HG02884 (cell line): Measurements from ENCODE around the gene CNGB1.
A peak's percentile ranks its signal among the peaks of the same experiment; 100 is the strongest.
"Not testable (repeated sequence)": the region's sequence is repeated elsewhere in the genome, so short reads cannot be mapped to it uniquely, and the experiment has no call there.

Experiments
- ATAC-seq: cut with Tn5 transposase; IDR thresholded peaks from one replicate; pipeline ENCODE4 v1.9.1; 2021; ENCODE audit warnings: mild to moderate bottlenecking, moderate library complexity; ENCODE audit not compliant: unreplicated experiment

Gene CNGB1

GRCh38 chr16:57997528-57998265 is 26.8 kb upstream of the CNGB1 start:
- no peak for ATAC-seq

GRCh38 chr16:57997176-57997527 is 26.2 kb upstream of the CNGB1 start:
- ATAC-seq: no peak

- no peak for ATAC-seq
Observed at GRCh38 chr16:57996406-57997175, 25.7 kb upstream of the CNGB1 start.

- ATAC-seq: no peak
Observed at GRCh38 chr16:57995721-57996405, 24.9 kb upstream of the CNGB1 start.

- ATAC-seq: peak; percentile 72
Observed at GRCh38 chr16:57994778-57995177, 23.9 kb upstream of the CNGB1 start.

- ATAC-seq: no peak
Observed at GRCh38 chr16:57994361-57994760, 23.4 kb upstream of the CNGB1 start.

- ATAC-seq: no peak
Observed at GRCh38 chr16:57993897-57994296, 23.0 kb upstream of the CNGB1 start.

GRCh38 chr16:57993438-57993837 is 22.5 kb upstream of the CNGB1 start:
- no peak for ATAC-seq

- no peak for ATAC-seq
Observed at GRCh38 chr16:57992084-57992483, 21.2 kb upstream of the CNGB1 start.

GRCh38 chr16:57991551-57992059 is 20.7 kb upstream of the CNGB1 start:
- ATAC-seq: no peak

- ATAC-seq: no peak
Observed at GRCh38 chr16:57988929-57989328, 18.0 kb upstream of the CNGB1 start.

GRCh38 chr16:57987441-57988177 is 16.7 kb upstream of the CNGB1 start:
- ATAC-seq: no peak

GRCh38 chr16:57986196-57986595 is 15.3 kb upstream of the CNGB1 start:
- no peak for ATAC-seq

- no peak for ATAC-seq
Observed at GRCh38 chr16:57985204-57986181, 14.6 kb upstream of the CNGB1 start.

GRCh38 chr16:57984443-57985203 is 13.7 kb upstream of the CNGB1 start:
- ATAC-seq: peak; percentile 79

GRCh38 chr16:57982385-57982784 is 11.5 kb upstream of the CNGB1 start:
- ATAC-seq: no peak

GRCh38 chr16:57981636-57982035 is 10.7 kb upstream of the CNGB1 start:
- ATAC-seq: no peak

- no peak for ATAC-seq
Observed at GRCh38 chr16:57979006-57979585, 8.2 kb upstream of the CNGB1 start.

GRCh38 chr16:57978070-57978465 is 7.1 kb upstream of the CNGB1 start:
- ATAC-seq: not testable (repeated sequence)
